HepG2 (cell line): ENCODE results near the gene GRPEL2. TPM values are rescaled to one million over a fixed set of nuclear protein-coding genes. Genes with fewer than 3 reads are reported as not detected.

Experiments used
- DPF2 ChIP-seq: sonication (generic); formaldehyde crosslinking; IDR thresholded peaks from 2 replicates; pipeline ENCODE4 v1.4.0; 2020; ENCODE audit warnings: mild to moderate bottlenecking, low read depth, missing genetic modification reagents, borderline replicate concordance
- ESRRA ChIP-seq: sonication (generic); formaldehyde crosslinking; IDR thresholded peaks from 2 replicates; pipeline ENCODE4 v1.5.1; 2020; ENCODE audit warnings: mild to moderate bottlenecking, low read depth, missing genetic modification reagents
- MED8 ChIP-seq: sonication (generic); formaldehyde crosslinking; IDR thresholded peaks from 2 replicates; pipeline ENCODE4 v1.8.1; 2023; ENCODE audit warnings: mild to moderate bottlenecking, missing genetic modification reagents; ENCODE audit not compliant: insufficient replicate concordance
- NFE2L1 ChIP-seq: sonication (generic); formaldehyde crosslinking; IDR thresholded peaks from 2 replicates; pipeline ENCODE4 v1.4.0; 2020; ENCODE audit warnings: missing genetic modification reagents, mild to moderate bottlenecking, borderline replicate concordance
- TARDBP ChIP-seq: sonication (generic); formaldehyde crosslinking; IDR thresholded peaks from 2 replicates; pipeline ENCODE4 v1.8.0; 2022; ENCODE audit warnings: mild to moderate bottlenecking, missing genetic modification reagents
- TP53 ChIP-seq: sonication (generic); formaldehyde crosslinking; conservative IDR thresholded peaks from 2 replicates; pipeline ENCODE4 v1.4.0; 2020; ENCODE audit warnings: missing genetic modification reagents
- YEATS2 ChIP-seq: sonication (generic); formaldehyde crosslinking; IDR thresholded peaks from 2 replicates; pipeline ENCODE4 v1.4.0; 2020; ENCODE audit warnings: missing genetic modification reagents, borderline replicate concordance
- ZFP36L1 ChIP-seq: sonication (generic); formaldehyde crosslinking; IDR thresholded peaks from 2 replicates; pipeline ENCODE4 v1.8.0; 2022; ENCODE audit warnings: mild to moderate bottlenecking, missing genetic modification reagents, moderate library complexity
- ZNF232 ChIP-seq: sonication (generic); formaldehyde crosslinking; IDR thresholded peaks from 2 replicates; pipeline ENCODE4 v1.4.0; 2020; ENCODE audit warnings: missing genetic modification reagents, borderline replicate concordance
- ZNF30 ChIP-seq: sonication (generic); formaldehyde crosslinking; IDR thresholded peaks from 2 replicates; pipeline ENCODE4 v1.5.0; 2020; ENCODE audit warnings: mild to moderate bottlenecking, missing genetic modification reagents
- ZNF350 ChIP-seq: sonication (generic); formaldehyde crosslinking; IDR thresholded peaks from 2 replicates; pipeline ENCODE4 v1.4.0; 2020; ENCODE audit warnings: mild to moderate bottlenecking, low read depth, missing genetic modification reagents, borderline replicate concordance
- ZNF619 ChIP-seq: sonication (generic); formaldehyde crosslinking; IDR thresholded peaks from 2 replicates; pipeline ENCODE4 v1.4.0; 2020; ENCODE audit warnings: mild to moderate bottlenecking, missing genetic modification reagents
- ZSCAN12 ChIP-seq: sonication (generic); formaldehyde crosslinking; IDR thresholded peaks from 2 replicates; pipeline ENCODE4 v1.9.0; 2021; ENCODE audit warnings: mild to moderate bottlenecking, missing genetic modification reagents
- polyA plus RNA-seq, 8 experiments: library from polyadenylated mRNA; depleted of rRNA in 3 of 8; stranded (reverse) in 7 of 8; unstranded in 1 of 8; fragments of >200 nt; fragmentation: Illumina TruSeq in 4 of 8; extraction: Trizol in 4 of 8; gene quantifications; 2 replicates each; pipeline versions ENCODE4 v1.2.1 to v1.2.3, GENCODE V29; 2011 to 2016; ENCODE audit warnings: low read depth in 4 of 8, missing spikeins in 1 of 8, mixed read lengths in 1 of 8; ENCODE audit not compliant: insufficient read depth in 1 of 8
- total RNA-seq, 5 experiments: library from RNA; depleted of rRNA; stranded (reverse); fragments of >200 nt; fragmentation: Illumina TruSeq; extraction: Trizol; gene quantifications; 2 replicates each; pipeline ENCODE4 v1.2.3, GENCODE V29; 2016; ENCODE audit warnings: low read depth in 1 of 5
- TF ChIP-seq, protein P1 (sequence below): IDR thresholded peaks from 2 replicates; pipeline ENCODE4 v1.6.1; 2016; ENCODE audit warnings: missing compliant biosample characterization, missing genetic modification reagents, borderline replicate concordance
- TF ChIP-seq, protein P2 (sequence below), 2 experiments: sonication (generic) in 1 of 2; formaldehyde crosslinking in 1 of 2; IDR thresholded peaks; 2 replicates each; pipeline versions ENCODE4 v1.6.1 to v1.9.0; 2014 to 2022; ENCODE audit warnings: antibody characterized with exemption in 1 of 2, borderline replicate concordance in 1 of 2, inconsistent platforms in 1 of 2, low read depth in 1 of 2, missing genetic modification reagents in 1 of 2
- TF ChIP-seq, protein P3 (sequence below): sonication (generic); formaldehyde crosslinking; IDR thresholded peaks from 2 replicates; pipeline ENCODE4 v1.4.0; 2020; ENCODE audit warnings: missing genetic modification reagents
- TF ChIP-seq, protein P4 (sequence below): sonication (generic); formaldehyde crosslinking; IDR thresholded peaks from 2 replicates; pipeline ENCODE4 v1.8.1; 2023; ENCODE audit warnings: mild to moderate bottlenecking, missing genetic modification reagents

The GRPEL2 gene
- total and polyA plus RNA-seq, 2 of the 13 experiments (the other 11 are each of a cell fraction or from before 2014, with no cell fraction given), result 13.1 to 16.6 TPM

DNA sequence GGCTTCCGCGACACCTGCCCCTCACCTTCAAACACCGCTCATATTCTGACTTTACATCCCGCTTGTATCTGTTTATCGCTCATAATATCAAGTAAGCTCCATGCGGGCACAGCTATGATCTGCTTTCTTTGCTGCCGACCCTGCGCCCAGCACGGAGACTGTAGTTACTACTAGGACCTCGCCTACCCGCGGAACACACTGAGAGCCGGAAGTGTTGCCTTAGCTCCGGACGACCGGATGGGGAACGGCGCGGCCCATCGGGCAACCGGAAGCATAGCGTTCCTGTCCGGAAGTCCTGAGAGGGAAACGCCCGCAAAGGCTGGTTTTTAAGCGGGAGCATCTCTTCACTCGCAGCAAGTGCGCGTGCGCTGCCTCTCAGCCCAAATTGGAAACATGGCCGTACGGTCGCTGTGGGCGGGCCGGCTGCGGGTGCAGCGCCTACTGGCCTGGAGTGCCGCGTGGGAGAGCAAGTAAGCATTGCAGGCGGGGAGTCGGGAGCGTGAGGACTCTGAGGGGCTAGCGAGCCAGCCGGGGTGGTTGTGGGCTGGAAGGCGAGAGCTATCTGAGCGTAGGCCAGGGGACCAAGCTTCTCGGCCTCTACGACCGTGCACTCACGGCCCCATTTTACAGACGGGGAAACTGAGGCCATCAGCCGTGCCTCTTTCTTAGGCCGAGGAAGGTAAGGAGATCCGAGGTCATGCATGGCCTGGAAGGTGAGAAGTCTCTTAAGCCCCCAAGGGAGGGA is at the start of gene GRPEL2 (continued):
- TF ChIP-seq, protein P1, sequence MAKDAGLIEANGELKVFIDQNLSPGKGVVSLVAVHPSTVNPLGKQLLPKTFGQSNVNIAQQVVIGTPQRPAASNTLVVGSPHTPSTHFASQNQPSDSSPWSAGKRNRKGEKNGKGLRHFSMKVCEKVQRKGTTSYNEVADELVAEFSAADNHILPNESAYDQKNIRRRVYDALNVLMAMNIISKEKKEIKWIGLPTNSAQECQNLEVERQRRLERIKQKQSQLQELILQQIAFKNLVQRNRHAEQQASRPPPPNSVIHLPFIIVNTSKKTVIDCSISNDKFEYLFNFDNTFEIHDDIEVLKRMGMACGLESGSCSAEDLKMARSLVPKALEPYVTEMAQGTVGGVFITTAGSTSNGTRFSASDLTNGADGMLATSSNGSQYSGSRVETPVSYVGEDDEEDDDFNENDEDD (CRISPR knock-in tag), result no peak; the same call in 1 of the 2 replicates
- TF ChIP-seq ZNF232 (peak; percentile 72; the same call in 1 of the 2 replicates), TP53 (CRISPR knock-in tag) (peak; percentile 33; the same call in 1 of the 2 replicates), ESRRA (CRISPR knock-in tag) (no peak; the same call in 1 of the 2 replicates), TARDBP (CRISPR knock-in tag) (peak; percentile 98), ZNF350 (CRISPR knock-in tag) (peak; percentile 95), MED8 (CRISPR knock-in tag) (peak; percentile 48), ZFP36L1 (CRISPR knock-in tag) (peak; percentile 87), ZNF30 (no peak), ZSCAN12 (CRISPR knock-in tag) (0 out of 2 replicates have a peak, but pooled peaks have one; percentile 21), DPF2 (CRISPR knock-in tag) (no peak), NFE2L1 (CRISPR knock-in tag) (no peak), YEATS2 (CRISPR knock-in tag) (peak; percentile 95), ZNF619 (CRISPR knock-in tag) (peak; percentile 47; the same call in 1 of the 2 replicates)
- TF ChIP-seq, protein P2, sequence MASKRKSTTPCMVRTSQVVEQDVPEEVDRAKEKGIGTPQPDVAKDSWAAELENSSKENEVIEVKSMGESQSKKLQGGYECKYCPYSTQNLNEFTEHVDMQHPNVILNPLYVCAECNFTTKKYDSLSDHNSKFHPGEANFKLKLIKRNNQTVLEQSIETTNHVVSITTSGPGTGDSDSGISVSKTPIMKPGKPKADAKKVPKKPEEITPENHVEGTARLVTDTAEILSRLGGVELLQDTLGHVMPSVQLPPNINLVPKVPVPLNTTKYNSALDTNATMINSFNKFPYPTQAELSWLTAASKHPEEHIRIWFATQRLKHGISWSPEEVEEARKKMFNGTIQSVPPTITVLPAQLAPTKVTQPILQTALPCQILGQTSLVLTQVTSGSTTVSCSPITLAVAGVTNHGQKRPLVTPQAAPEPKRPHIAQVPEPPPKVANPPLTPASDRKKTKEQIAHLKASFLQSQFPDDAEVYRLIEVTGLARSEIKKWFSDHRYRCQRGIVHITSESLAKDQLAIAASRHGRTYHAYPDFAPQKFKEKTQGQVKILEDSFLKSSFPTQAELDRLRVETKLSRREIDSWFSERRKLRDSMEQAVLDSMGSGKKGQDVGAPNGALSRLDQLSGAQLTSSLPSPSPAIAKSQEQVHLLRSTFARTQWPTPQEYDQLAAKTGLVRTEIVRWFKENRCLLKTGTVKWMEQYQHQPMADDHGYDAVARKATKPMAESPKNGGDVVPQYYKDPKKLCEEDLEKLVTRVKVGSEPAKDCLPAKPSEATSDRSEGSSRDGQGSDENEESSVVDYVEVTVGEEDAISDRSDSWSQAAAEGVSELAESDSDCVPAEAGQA (IDR thresholded peaks at IDR 0.05; ENCODE audit: low read depth), result peak; percentile 79
- TF ChIP-seq, protein P2 (CRISPR knock-in tag; IDR thresholded peaks at IDR 0.05; ENCODE audit: borderline replicate concordance), result no peak; the same call in 1 of the 2 replicates
- TF ChIP-seq, protein P3, sequence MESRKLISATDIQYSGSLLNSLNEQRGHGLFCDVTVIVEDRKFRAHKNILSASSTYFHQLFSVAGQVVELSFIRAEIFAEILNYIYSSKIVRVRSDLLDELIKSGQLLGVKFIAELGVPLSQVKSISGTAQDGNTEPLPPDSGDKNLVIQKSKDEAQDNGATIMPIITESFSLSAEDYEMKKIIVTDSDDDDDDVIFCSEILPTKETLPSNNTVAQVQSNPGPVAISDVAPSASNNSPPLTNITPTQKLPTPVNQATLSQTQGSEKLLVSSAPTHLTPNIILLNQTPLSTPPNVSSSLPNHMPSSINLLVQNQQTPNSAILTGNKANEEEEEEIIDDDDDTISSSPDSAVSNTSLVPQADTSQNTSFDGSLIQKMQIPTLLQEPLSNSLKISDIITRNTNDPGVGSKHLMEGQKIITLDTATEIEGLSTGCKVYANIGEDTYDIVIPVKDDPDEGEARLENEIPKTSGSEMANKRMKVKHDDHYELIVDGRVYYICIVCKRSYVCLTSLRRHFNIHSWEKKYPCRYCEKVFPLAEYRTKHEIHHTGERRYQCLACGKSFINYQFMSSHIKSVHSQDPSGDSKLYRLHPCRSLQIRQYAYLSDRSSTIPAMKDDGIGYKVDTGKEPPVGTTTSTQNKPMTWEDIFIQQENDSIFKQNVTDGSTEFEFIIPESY (CRISPR knock-in tag), result 0 out of 2 replicates have a peak, but pooled peaks have one; percentile 6
- TF ChIP-seq, protein P4, sequence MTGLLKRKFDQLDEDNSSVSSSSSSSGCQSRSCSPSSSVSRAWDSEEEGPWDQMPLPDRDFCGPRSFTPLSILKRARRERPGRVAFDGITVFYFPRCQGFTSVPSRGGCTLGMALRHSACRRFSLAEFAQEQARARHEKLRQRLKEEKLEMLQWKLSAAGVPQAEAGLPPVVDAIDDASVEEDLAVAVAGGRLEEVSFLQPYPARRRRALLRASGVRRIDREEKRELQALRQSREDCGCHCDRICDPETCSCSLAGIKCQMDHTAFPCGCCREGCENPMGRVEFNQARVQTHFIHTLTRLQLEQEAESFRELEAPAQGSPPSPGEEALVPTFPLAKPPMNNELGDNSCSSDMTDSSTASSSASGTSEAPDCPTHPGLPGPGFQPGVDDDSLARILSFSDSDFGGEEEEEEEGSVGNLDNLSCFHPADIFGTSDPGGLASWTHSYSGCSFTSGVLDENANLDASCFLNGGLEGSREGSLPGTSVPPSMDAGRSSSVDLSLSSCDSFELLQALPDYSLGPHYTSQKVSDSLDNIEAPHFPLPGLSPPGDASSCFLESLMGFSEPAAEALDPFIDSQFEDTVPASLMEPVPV (CRISPR knock-in tag), result peak; percentile 79
